Keratinocyte (primary cell): ENCODE data around the gene TIRAP. TPM values are rescaled to one million over a fixed set of nuclear protein-coding genes. Genes with fewer than 3 reads are reported as not detected.

Source experiments
- DNase-seq: peaks from one replicate; pipeline ENCODE4 v3.0.0-alpha.2; 2011; ENCODE audit warnings: low read depth, missing footprints, low spot score
- FAIRE-seq: peaks from 2 replicates; lab custom pipeline; 2011; peaks lifted over from hg19 to GRCh38; lab: Jason Lieb, UNC
- H2AFZ ChIP-seq: 2 replicates; pipeline ENCODE4 v1.6.0; 2012; ENCODE audit warnings: low read length, control low read depth, inconsistent platforms; ENCODE audit not compliant: control insufficient read depth
- H3K27ac ChIP-seq: 2 replicates; pipeline ENCODE4 v1.5.1; 2011; ENCODE audit warnings: low read length; ENCODE audit not compliant: control insufficient read depth, insufficient read depth
- H3K27me3 ChIP-seq: 3 replicates; pipeline ENCODE4 v1.6.0; 2011; ENCODE audit warnings: low read length; ENCODE audit not compliant: control insufficient read depth, insufficient read depth; ENCODE audit errors: extremely low read depth
- H3K36me3 ChIP-seq, 2 experiments: 2 replicates in 1 of 2; 3 replicates in 1 of 2; pipeline ENCODE4 v1.5.1; 2011; ENCODE audit warnings: low read length in 2 of 2, mild to moderate bottlenecking in 1 of 2; ENCODE audit not compliant: control insufficient read depth in 2 of 2, insufficient read depth in 2 of 2; ENCODE audit errors: extremely low read depth in 1 of 2
- H3K4me1 ChIP-seq: 3 replicates; pipeline ENCODE4 v1.5.1; 2011; ENCODE audit warnings: low read length; ENCODE audit not compliant: control insufficient read depth, insufficient read depth; ENCODE audit errors: extremely low read depth
- H3K4me2 ChIP-seq: 3 replicates; pipeline ENCODE4 v1.6.0; 2011; ENCODE audit warnings: low read depth, low read length; ENCODE audit not compliant: control insufficient read depth, insufficient read depth; ENCODE audit errors: extremely low read depth
- H3K4me3 ChIP-seq, 3 experiments: fragments of 200-600 bp in 1 of 3; sonication (generic) in 1 of 3; 2 replicates in 2 of 3; 3 replicates in 1 of 3; pipeline ENCODE4 v1.5.1; 2011 to 2016; ENCODE audit warnings: low read length in 3 of 3, mild to moderate bottlenecking in 3 of 3, control low read depth in 2 of 3, inconsistent platforms in 1 of 3, low read depth in 1 of 3, mixed read lengths in 1 of 3, mixed run types in 1 of 3, moderate library complexity in 1 of 3; ENCODE audit not compliant: control insufficient read depth in 2 of 3, insufficient read depth in 2 of 3; ENCODE audit errors: extremely low read depth in 1 of 3
- H3K79me2 ChIP-seq: 2 replicates; pipeline ENCODE4 v1.6.0; 2012; ENCODE audit warnings: low read length; ENCODE audit not compliant: control insufficient read depth, insufficient read depth
- H3K9ac ChIP-seq: 3 replicates; pipeline ENCODE4 v1.6.0; 2011; ENCODE audit warnings: low read length; ENCODE audit not compliant: control insufficient read depth, insufficient read depth; ENCODE audit errors: extremely low read depth
- H3K9me1 ChIP-seq: 3 replicates; pipeline ENCODE4 v1.6.0; 2011; ENCODE audit warnings: low read length; ENCODE audit not compliant: control insufficient read depth, insufficient read depth; ENCODE audit errors: extremely low read depth
- H3K9me3 ChIP-seq: 2 replicates; pipeline ENCODE4 v1.5.1; 2012; ENCODE audit warnings: low read depth, low read length; ENCODE audit not compliant: control insufficient read depth
- H4K20me1 ChIP-seq: 3 replicates; pipeline ENCODE4 v1.6.0; 2011; ENCODE audit warnings: low read length; ENCODE audit not compliant: control insufficient read depth, insufficient read depth; ENCODE audit errors: extremely low read depth
- CTCF ChIP-seq, 3 experiments: IDR thresholded peaks in 1 of 3; conservative IDR thresholded peaks in 1 of 3; optimal IDR thresholded peaks in 1 of 3; 2 replicates in 2 of 3; 3 replicates in 1 of 3; pipeline versions ENCODE3 to v1.5.1; 2011; ENCODE audit warnings: low read length in 3 of 3, mild to moderate bottlenecking in 3 of 3, moderate library complexity in 2 of 3, control low read depth in 1 of 3, inconsistent platforms in 1 of 3; ENCODE audit not compliant: insufficient read depth in 2 of 3; ENCODE audit errors: extremely low read depth in 1 of 3
- EZH2 ChIP-seq: IDR thresholded peaks from one replicate; pipeline ENCODE4 v1.6.1; 2012; ENCODE audit warnings: inconsistent platforms, mild to moderate bottlenecking, low read length, moderate library complexity
- dilution Hi-C: fragments of 300-500 bp; cut with MboI; formaldehyde crosslinking; loops from one replicate; pipeline ENCODE4 v1.7.0; 2020; ENCODE audit warnings: low sequenced_read_pairs; ENCODE audit not compliant: extremely low pct_ligation_motif_present
- polyA plus RNA-seq, 5 experiments: library from polyadenylated mRNA; depleted of rRNA in 3 of 5; stranded (reverse) in 3 of 5; stranded (forward) in 1 of 5; unstranded in 1 of 5; fragments of >200 nt; gene quantifications; 1 replicate in 1 of 5; 2 replicates in 3 of 5; 3 replicates in 1 of 5; pipeline versions ENCODE4 v1.2.1 to v1.2.3, GENCODE V29; 2011 to 2012; ENCODE audit warnings: missing spikeins in 2 of 5, low read depth in 1 of 5, low replicate concordance in 1 of 5

TIRAP gene
- polyA plus RNA-seq, 1 donor (not counting 4 experiments of a cell fraction or from before 2014, with no cell fraction given), result 3.2 TPM

- H3K36me3 ChIP-seq, result no peaks in the 10 kb centered on the region
- FAIRE-seq (no peak), DNase-seq (no peak)
- peaks cover 26% of the 10 kb centered on the region for H3K4me1 ChIP-seq
- dilution Hi-C loops, result no loop called here
- TF ChIP-seq CTCF (optimal IDR thresholded peaks at IDR 0.05 in 1 of 3, IDR thresholded peaks at IDR 0.05 in 1 of 3, conservative IDR thresholded peaks at IDR 0.05 in 1 of 3; ENCODE audit: extremely low read depth in 1 of 3, insufficient read depth in 2 of 3, low read length in 3 of 3), result peak; percentile 86 to 96 (median 91)
- no peak for TF ChIP-seq EZH2
- no peak overlapping the region for H3K4me3 ChIP-seq
- H2AFZ ChIP-seq, result no peak overlapping the region
- no peaks in the 10 kb centered on the region for H3K9me3 ChIP-seq
- no peak overlapping the region for H3K27ac ChIP-seq
- no peaks in the 10 kb centered on the region for H3K9me1 ChIP-seq
- no peak overlapping the region for H3K9ac ChIP-seq
- H3K27me3 ChIP-seq, result no peaks in the 10 kb centered on the region
- H3K4me2 ChIP-seq, result no peak overlapping the region
- peaks cover 4% of the 10 kb centered on the region for H3K79me2 ChIP-seq
- H4K20me1 ChIP-seq, result no peaks in the 10 kb centered on the region
Measured at GRCh38 chr11:126310200-126310991, 27.5 kb downstream of the TIRAP start.

GRCh38 chr11:126310992-126311310 is 28.1 kb downstream of the TIRAP start:
- no peaks in the 10 kb centered on the region for H3K9me3 ChIP-seq
- H3K4me2 ChIP-seq, result no peak overlapping the region
- no peak for TF ChIP-seq CTCF (optimal IDR thresholded peaks at IDR 0.05 in 1 of 3, IDR thresholded peaks at IDR 0.05 in 1 of 3, conservative IDR thresholded peaks at IDR 0.05 in 1 of 3; ENCODE audit: extremely low read depth in 1 of 3, insufficient read depth in 2 of 3, low read length in 3 of 3)
- no peak for TF ChIP-seq EZH2
- H3K27me3 ChIP-seq, result no peaks in the 10 kb centered on the region
- no peaks in the 10 kb centered on the region for H3K9me1 ChIP-seq
- H3K36me3 ChIP-seq, result no peaks in the 10 kb centered on the region
- no peak for DNase-seq
- no peak for FAIRE-seq
- H3K4me3 ChIP-seq, result no peak overlapping the region
- no peak overlapping the region for H3K27ac ChIP-seq
- dilution Hi-C loops, result no loop called here
- peaks cover 26% of the 10 kb centered on the region for H3K4me1 ChIP-seq
- H2AFZ ChIP-seq, result no peak overlapping the region
- no peaks in the 10 kb centered on the region for H4K20me1 ChIP-seq
- H3K9ac ChIP-seq, result no peak overlapping the region
- H3K79me2 ChIP-seq, result peaks cover 4% of the 10 kb centered on the region
